ENCODE results near the gene S100A14. TPM values are rescaled to one million over a fixed set of nuclear protein-coding genes. Genes with fewer than 3 reads are reported as not detected.

The S100A14 gene
- total RNA-seq, 2 experiments from 2014 or later, result not detected

- H3K9me3 ChIP-seq (ENCODE audit: low read length), result no peaks in the 10 kb centered on the region
- peak within 1 kb of the TSS; percentile 61; the same call in 1 of the 2 replicates for H2AFZ ChIP-seq (ENCODE audit: low read length)
- H3K4me2 ChIP-seq (ENCODE audit: low read length), result peak within 1 kb of the TSS; percentile 39; the same call in 1 of the 2 replicates
- H3K4me1 ChIP-seq (ENCODE audit: insufficient read depth, low read length, poor library complexity, severe bottlenecking), result peaks cover 16% of the 10 kb centered on the region
- no TSS peak for BruUV-seq (replicated peaks)
- no peak for DNase-seq (ENCODE audit: low spot score)
- POLR2A ChIA-PET, result interaction anchor here (0.9 to 1.2 kb wide), 2 partner anchors 9 to 23 kb away, joined by 3 read pairs; no protein-coding TSS in a partner anchor
- no peak within 1 kb of the TSS for H3K27ac ChIP-seq (ENCODE audit: low read depth, low read length, poor library complexity, severe bottlenecking)
- H3K36me3 ChIP-seq (ENCODE audit: insufficient read depth, low read length), result no peaks in the 10 kb centered on the region
- intact Hi-C loops (cut with micrococcal nuclease; ENCODE audit: unreplicated experiment), result no loop called here
- no peaks in the 10 kb centered on the region for H3K79me2 ChIP-seq (ENCODE audit: insufficient read depth, low read depth, low read length)
- peak within 1 kb of the TSS; percentile 26 for H3K4me3 ChIP-seq (ENCODE audit: low read depth, low read length, poor library complexity, severe bottlenecking)
- H4K20me1 ChIP-seq (ENCODE audit: insufficient read depth, low read length), result no peaks in the 10 kb centered on the region
- no peaks in the 10 kb centered on the region for H3K9me2 ChIP-seq (ENCODE audit: insufficient read depth, low read length)
- CTCF ChIA-PET (ENCODE audit: unreplicated experiment), result interaction anchor here (1.9 kb wide), 1 partner anchor 56 kb away, joined by 6 read pairs; no protein-coding TSS in a partner anchor
- TF ChIP-seq EZH2phosphoT487 (IDR thresholded peaks at IDR 0.05; ENCODE audit: borderline replicate concordance, low read depth, low read length) (no peak), CTCF (conservative IDR thresholded peaks at IDR 0.05; ENCODE audit: low read length) (peak; percentile 2; the same call in 1 of the 2 replicates)
These were observed 11.8 kb upstream of the S100A14 start, which contains the start of gene S100A1 for GRCh38 chr1:153627715-153628626. Gene S100A1 (plus strand): TSS chr1:153628434. CDS start chr1:153630522, 2,088 bp downstream.

- H3K36me3 ChIP-seq (ENCODE audit: insufficient read depth, low read length), result no peaks in the 10 kb centered on the region
- H3K79me2 ChIP-seq (ENCODE audit: insufficient read depth, low read depth, low read length), result no peaks in the 10 kb centered on the region
- CTCF ChIA-PET (ENCODE audit: unreplicated experiment), result interaction anchor here (1.9 kb wide), 1 partner anchor 55 kb away, joined by 6 read pairs; no protein-coding TSS in a partner anchor
- no peak within 1 kb of the TSS for H3K27ac ChIP-seq (ENCODE audit: low read depth, low read length, poor library complexity, severe bottlenecking)
- peak within 1 kb of the TSS; percentile 61; the same call in 1 of the 2 replicates for H2AFZ ChIP-seq (ENCODE audit: low read length)
- peak within 1 kb of the TSS; percentile 39; the same call in 1 of the 2 replicates for H3K4me2 ChIP-seq (ENCODE audit: low read length)
- no peaks in the 10 kb centered on the region for H3K9me2 ChIP-seq (ENCODE audit: insufficient read depth, low read length)
- POLR2A ChIA-PET, result interaction anchor here (0.7 to 1.2 kb wide), 3 partner anchors 9 to 29 kb away, joined by 3 read pairs; no protein-coding TSS in a partner anchor
- peak; percentile 67 for DNase-seq (ENCODE audit: low spot score)
- no peaks in the 10 kb centered on the region for H4K20me1 ChIP-seq (ENCODE audit: insufficient read depth, low read length)
- no TSS peak for BruUV-seq (replicated peaks)
- H3K4me3 ChIP-seq (ENCODE audit: low read depth, low read length, poor library complexity, severe bottlenecking), result peak within 1 kb of the TSS; percentile 26
- H3K4me1 ChIP-seq (ENCODE audit: insufficient read depth, low read length, poor library complexity, severe bottlenecking), result peaks cover 22% of the 10 kb centered on the region
- intact Hi-C loops (cut with micrococcal nuclease; ENCODE audit: unreplicated experiment), result no loop called here
- TF ChIP-seq EZH2phosphoT487 (IDR thresholded peaks at IDR 0.05; ENCODE audit: borderline replicate concordance, low read depth, low read length) (no peak), CTCF (conservative IDR thresholded peaks at IDR 0.05; ENCODE audit: low read length) (peak; percentile 76)
- no peaks in the 10 kb centered on the region for H3K9me3 ChIP-seq (ENCODE audit: low read length)
These were observed 11.0 kb upstream of the S100A14 start, which contains the start of gene S100A13 for GRCh38 chr1:153626904-153627714. Gene S100A13 (minus strand): TSS chr1:153627505. CDS start chr1:153626472, 1,033 bp downstream.

All from OCI-LY7 (cell line).